Dendritic cell treated with granulocyte-macrophage colony-stimulating factor and Interleukin-4, amounts not matched to agents 40 ng/mL and 50 ng/mL, for 4 days (primary cell): ENCODE data around the gene RAD54L.

Experiments
- H3K27ac Mint-ChIP-seq: one replicate; pipeline ENCODE4 v1.8.0; 2022; ENCODE audit warnings: mild to moderate bottlenecking, mixed read lengths
- H3K27me3 Mint-ChIP-seq: one replicate; pipeline ENCODE4 v1.8.0; 2022; ENCODE audit warnings: mild to moderate bottlenecking, mixed read lengths
- H3K36me3 Mint-ChIP-seq: one replicate; pipeline ENCODE4 v1.8.0; 2022; ENCODE audit warnings: low read depth, mixed read lengths
- H3K4me1 Mint-ChIP-seq: one replicate; pipeline ENCODE4 v1.8.0; 2022; ENCODE audit warnings: low read depth, mixed read lengths
- H3K4me3 Mint-ChIP-seq: one replicate; pipeline ENCODE4 v1.8.0; 2022; ENCODE audit warnings: mild to moderate bottlenecking, moderate library complexity, mixed read lengths
- H3K9me3 Mint-ChIP-seq: one replicate; pipeline ENCODE4 v1.8.0; 2022; ENCODE audit warnings: mixed read lengths
- intact Hi-C: fragments of 100-400 bp; cut with micrococcal nuclease; formaldehyde crosslinking; loops from one replicate; pipeline ENCODE4 v1.15.0; 2022

RAD54L gene

GRCh38 chr1:46247436-46248121 is at the start of gene RAD54L:
Gene RAD54L, plus strand, starts transcription at chr1:46247763. Its CDS starts 643 bp downstream, at chr1:46248406.
- H3K4me1 Mint-ChIP-seq: peaks cover 20% of the 10 kb centered on the region

GRCh38 chr1:46197964-46198811 is 49.4 kb upstream of the RAD54L start, which contains the start of gene POMGNT1:
Gene POMGNT1, minus strand, starts transcription at chr1:46198434. Its CDS starts 613 bp downstream, at chr1:46197821.
- peaks cover 27% of the 10 kb centered on the region for H3K36me3 Mint-ChIP-seq
- H3K9me3 Mint-ChIP-seq: no peaks in the 10 kb centered on the region
- peak within 1 kb of the TSS; percentile 82 for H3K4me3 Mint-ChIP-seq
- H3K27me3 Mint-ChIP-seq: peaks cover 6% of the 10 kb centered on the region
- H3K27ac Mint-ChIP-seq: peak within 1 kb of the TSS; percentile 76
- peaks cover 36% of the 10 kb centered on the region for H3K4me1 Mint-ChIP-seq
- intact Hi-C loops: no loop called here

More at GRCh38 chr1:46247436-46248121, at the start of gene RAD54L:
- Mint-ChIP-seq H3K4me3 (peak within 1 kb of the TSS; percentile 95), H3K27ac (peak within 1 kb of the TSS; percentile 86), H3K9me3 (no peaks in the 10 kb centered on the region), H3K27me3 (no peaks in the 10 kb centered on the region), H3K36me3 (peaks cover 6% of the 10 kb centered on the region)
- intact Hi-C loops: loop anchor here (2.0 kb wide), 2 partner anchors 55 to 93 kb away; partner anchors contain the start of genes LRRC41, NSUN4 and UQCRH

GRCh38 chr1:46199233-46199749 is 48.3 kb upstream of the RAD54L start:
- Mint-ChIP-seq H3K27ac (no peak overlapping the region), H3K4me1 (peaks cover 47% of the 10 kb centered on the region), H3K36me3 (peaks cover 16% of the 10 kb centered on the region), H3K4me3 (peak overlapping the region; percentile 82), H3K9me3 (no peaks in the 10 kb centered on the region), H3K27me3 (peaks cover 18% of the 10 kb centered on the region)
- intact Hi-C loops: no loop called here

GRCh38 chr1:46203738-46204405 is 43.7 kb upstream of the RAD54L start:
- Mint-ChIP-seq H3K27me3 (peaks cover 21% of the 10 kb centered on the region), H3K27ac (peak overlapping the region; percentile 67), H3K36me3 (no peaks in the 10 kb centered on the region), H3K4me1 (peaks cover 34% of the 10 kb centered on the region), H3K9me3 (no peaks in the 10 kb centered on the region), H3K4me3 (peak overlapping the region; percentile 74)
- intact Hi-C loops: no loop called here

GRCh38 chr1:46204406-46204742 is 43.2 kb upstream of the RAD54L start:
- H3K4me1 Mint-ChIP-seq: peaks cover 34% of the 10 kb centered on the region
- H3K27ac Mint-ChIP-seq: peak overlapping the region; percentile 67
- H3K27me3 Mint-ChIP-seq: peaks cover 21% of the 10 kb centered on the region
- no peaks in the 10 kb centered on the region for H3K36me3 Mint-ChIP-seq
- peak overlapping the region; percentile 74 for H3K4me3 Mint-ChIP-seq
- intact Hi-C loops: no loop called here
- no peaks in the 10 kb centered on the region for H3K9me3 Mint-ChIP-seq

- Mint-ChIP-seq H3K36me3 (no peaks in the 10 kb centered on the region), H3K27me3 (peaks cover 21% of the 10 kb centered on the region), H3K27ac (peak overlapping the region; percentile 67), H3K4me3 (no peak overlapping the region), H3K9me3 (no peaks in the 10 kb centered on the region), H3K4me1 (peaks cover 34% of the 10 kb centered on the region)
- intact Hi-C loops: no loop called here
These were observed 42.4 kb upstream of the RAD54L start for GRCh38 chr1:46205141-46205540.

GRCh38 chr1:46205791-46206190 is 41.8 kb upstream of the RAD54L start:
- H3K36me3 Mint-ChIP-seq: no peaks in the 10 kb centered on the region
- H3K4me1 Mint-ChIP-seq: peaks cover 34% of the 10 kb centered on the region
- peak overlapping the region; percentile 4 for H3K27ac Mint-ChIP-seq
- intact Hi-C loops: no loop called here
- H3K9me3 Mint-ChIP-seq: no peaks in the 10 kb centered on the region
- peaks cover 21% of the 10 kb centered on the region for H3K27me3 Mint-ChIP-seq
- no peak overlapping the region for H3K4me3 Mint-ChIP-seq

GRCh38 chr1:46206399-46206798 is 41.2 kb upstream of the RAD54L start:
- no peaks in the 10 kb centered on the region for H3K9me3 Mint-ChIP-seq
- H3K27ac Mint-ChIP-seq: no peak overlapping the region
- peaks cover 21% of the 10 kb centered on the region for H3K27me3 Mint-ChIP-seq
- peaks cover 34% of the 10 kb centered on the region for H3K4me1 Mint-ChIP-seq
- H3K36me3 Mint-ChIP-seq: no peaks in the 10 kb centered on the region
- intact Hi-C loops: no loop called here
- no peak overlapping the region for H3K4me3 Mint-ChIP-seq

GRCh38 chr1:46210561-46210960 is 37.0 kb upstream of the RAD54L start:
- H3K27ac Mint-ChIP-seq: no peak overlapping the region
- H3K4me3 Mint-ChIP-seq: no peak overlapping the region
- H3K36me3 Mint-ChIP-seq: no peaks in the 10 kb centered on the region
- no peaks in the 10 kb centered on the region for H3K9me3 Mint-ChIP-seq
- intact Hi-C loops: no loop called here
- H3K27me3 Mint-ChIP-seq: peaks cover 1% of the 10 kb centered on the region
- H3K4me1 Mint-ChIP-seq: peaks cover 2% of the 10 kb centered on the region

GRCh38 chr1:46211051-46211450 is 36.5 kb upstream of the RAD54L start:
- Mint-ChIP-seq H3K4me3 (no peak overlapping the region), H3K4me1 (no peaks in the 10 kb centered on the region), H3K27ac (no peak overlapping the region), H3K36me3 (no peaks in the 10 kb centered on the region), H3K9me3 (no peaks in the 10 kb centered on the region), H3K27me3 (peaks cover 1% of the 10 kb centered on the region)
- intact Hi-C loops: no loop called here

GRCh38 chr1:46215504-46215903 is 32.1 kb upstream of the RAD54L start:
- Mint-ChIP-seq H3K9me3 (no peaks in the 10 kb centered on the region), H3K27ac (no peak overlapping the region), H3K36me3 (no peaks in the 10 kb centered on the region), H3K27me3 (no peaks in the 10 kb centered on the region), H3K4me3 (no peak overlapping the region), H3K4me1 (no peaks in the 10 kb centered on the region)
- intact Hi-C loops: no loop called here

GRCh38 chr1:46218443-46218842 is 29.1 kb upstream of the RAD54L start:
- Mint-ChIP-seq H3K27me3 (peaks cover 3% of the 10 kb centered on the region), H3K9me3 (no peaks in the 10 kb centered on the region), H3K36me3 (no peaks in the 10 kb centered on the region), H3K4me3 (no peak overlapping the region), H3K4me1 (peaks cover 7% of the 10 kb centered on the region), H3K27ac (no peak overlapping the region)
- intact Hi-C loops: no loop called here

GRCh38 chr1:46219551-46220520 is 27.7 kb upstream of the RAD54L start:
- Mint-ChIP-seq H3K4me3 (no peak overlapping the region), H3K4me1 (peaks cover 11% of the 10 kb centered on the region), H3K9me3 (no peaks in the 10 kb centered on the region), H3K27me3 (peaks cover 3% of the 10 kb centered on the region), H3K36me3 (no peaks in the 10 kb centered on the region), H3K27ac (no peak overlapping the region)
- intact Hi-C loops: no loop called here
